Sigmoid colon (tissue), 4 donors: Measurements from ENCODE around the gene ASAP2.

Source experiments
- CTCF ChIP-seq, 4 experiments: fragments of 450-650 bp in 3 of 4; fragments of 200-600 bp in 1 of 4; IDR thresholded peaks; one replicate each; pipeline ENCODE4 v1.5.1; 2016 to 2019; ENCODE audit warnings: antibody characterized with exemption in 4 of 4, mild to moderate bottlenecking in 3 of 4, moderate library complexity in 2 of 4
- EP300 ChIP-seq, 4 donors: sonication (generic); formaldehyde crosslinking; IDR thresholded peaks; one replicate each; pipeline ENCODE4 v1.6.1; 2017; ENCODE audit warnings: antibody characterized with exemption in 4 of 4
- POLR2A ChIP-seq, 2 donors: fragments of 450-650 bp; IDR thresholded peaks; one replicate each; pipeline ENCODE4 v1.6.1; 2016; ENCODE audit warnings: antibody characterized with exemption in 2 of 2, mild to moderate bottlenecking in 2 of 2, moderate library complexity in 2 of 2
- POLR2AphosphoS5 ChIP-seq, 4 donors: sonication (generic); formaldehyde crosslinking; IDR thresholded peaks; one replicate each; pipeline ENCODE4 v1.6.1; 2017; ENCODE audit warnings: antibody characterized with exemption in 4 of 4

- TF ChIP-seq CTCF (IDR thresholded peaks at IDR 0.05) (no peak), POLR2AphosphoS5 (IDR thresholded peaks at IDR 0.05) (no peak), POLR2A (IDR thresholded peaks at IDR 0.05) (no peak), EP300 (IDR thresholded peaks at IDR 0.05) (no peak)
Measured at GRCh38 chr2:9269695-9270360, 63.2 kb downstream of the ASAP2 start.
